ENCODE measurements around the gene NKG7. TPM values are rescaled to one million over a fixed set of nuclear protein-coding genes. Genes with fewer than 3 reads are reported as not detected.

Gene NKG7
- total and polyA plus RNA-seq, 5 donors from 2014 or later = 1.8 to 12.2 (median 3.1) TPM

DNA sequence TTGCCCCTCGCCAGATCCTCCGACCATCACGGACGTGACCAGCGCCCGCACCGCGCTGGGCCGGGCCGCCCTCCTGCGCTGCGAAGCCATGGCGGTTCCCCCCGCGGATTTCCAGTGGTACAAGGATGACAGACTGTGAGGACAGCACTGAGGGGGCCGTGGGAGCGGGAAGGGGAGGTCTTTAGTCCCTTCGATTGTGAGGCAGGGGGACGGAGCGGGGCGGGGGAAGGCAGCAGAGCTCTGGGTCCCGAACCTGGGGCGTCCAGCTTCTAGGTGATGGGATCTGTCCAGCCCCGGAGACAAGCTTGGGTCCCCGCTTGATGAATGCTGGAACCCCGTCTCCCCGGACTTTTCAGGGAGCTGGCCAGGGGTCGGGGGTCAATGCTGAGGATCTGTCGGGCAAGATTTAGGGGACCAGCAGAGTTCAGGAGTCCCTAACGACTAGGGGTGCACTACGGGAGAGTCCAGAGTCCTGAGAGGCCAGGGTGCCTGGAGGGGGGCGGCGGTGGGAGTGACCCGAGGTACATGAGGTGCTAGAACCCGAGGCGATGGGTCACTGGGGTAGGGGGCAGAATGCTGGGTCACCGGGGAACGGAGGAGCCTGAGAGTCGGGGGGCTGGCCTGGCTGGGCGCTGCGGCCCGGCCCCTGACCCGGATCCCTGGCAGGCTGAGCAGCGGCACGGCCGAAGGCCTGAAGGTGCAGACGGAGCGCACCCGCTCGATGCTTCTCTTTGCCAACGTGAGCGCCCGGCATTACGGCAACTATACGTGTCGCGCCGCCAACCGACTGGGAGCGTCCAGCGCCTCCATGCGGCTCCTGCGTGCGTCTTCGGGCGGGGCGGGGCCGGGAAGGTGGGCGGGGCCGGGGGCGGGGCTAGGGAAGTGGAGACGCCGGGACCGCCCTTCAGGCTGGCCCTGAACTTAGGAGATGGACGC is 45.1 kb downstream of the NKG7 start:
- Histone ChIP-seq H3K9me3 (ENCODE audit: control insufficient read depth in 2 of 2, low read length in 2 of 2) (no peaks in the 10 kb centered on the region), H3K4me1 (ENCODE audit: control insufficient read depth, insufficient read depth, low read length, poor library complexity, severe bottlenecking) (peaks cover 14% of the 10 kb centered on the region), H3K4me3 (ENCODE audit: low read depth, low read length) (no peak overlapping the region), H3K27ac (ENCODE audit: insufficient read depth, low read length, poor library complexity, severe bottlenecking) (no peak overlapping the region), H3K36me3 (ENCODE audit: control insufficient read depth, insufficient read depth, low read length) (no peaks in the 10 kb centered on the region), H3K27me3 (ENCODE audit: control insufficient read depth, insufficient read depth, low read length) (peaks cover 7% of the 10 kb centered on the region)
- Mint-ChIP-seq H3K9me3 (peaks cover 0 to 7% (median 1%) of the 10 kb centered on the region in 7 donors), H3K36me3 (peaks cover 12% of the 10 kb centered on the region), H3K4me3 (peak overlapping the region in 3 of 4 donors; percentile 33 to 52 (median 39)), H3K27ac (no peak overlapping the region), H3K27me3 (peaks cover 74% of the 10 kb centered on the region), H3K4me1 (peaks cover 0 to 15% (median 3%) of the 10 kb centered on the region in 4 donors)
- peak; percentile 20 to 70 (median 37) for DNase-seq
- peak; percentile 54 to 62 for ATAC-seq (ENCODE audit: low read depth in 2 of 2)

DNA sequence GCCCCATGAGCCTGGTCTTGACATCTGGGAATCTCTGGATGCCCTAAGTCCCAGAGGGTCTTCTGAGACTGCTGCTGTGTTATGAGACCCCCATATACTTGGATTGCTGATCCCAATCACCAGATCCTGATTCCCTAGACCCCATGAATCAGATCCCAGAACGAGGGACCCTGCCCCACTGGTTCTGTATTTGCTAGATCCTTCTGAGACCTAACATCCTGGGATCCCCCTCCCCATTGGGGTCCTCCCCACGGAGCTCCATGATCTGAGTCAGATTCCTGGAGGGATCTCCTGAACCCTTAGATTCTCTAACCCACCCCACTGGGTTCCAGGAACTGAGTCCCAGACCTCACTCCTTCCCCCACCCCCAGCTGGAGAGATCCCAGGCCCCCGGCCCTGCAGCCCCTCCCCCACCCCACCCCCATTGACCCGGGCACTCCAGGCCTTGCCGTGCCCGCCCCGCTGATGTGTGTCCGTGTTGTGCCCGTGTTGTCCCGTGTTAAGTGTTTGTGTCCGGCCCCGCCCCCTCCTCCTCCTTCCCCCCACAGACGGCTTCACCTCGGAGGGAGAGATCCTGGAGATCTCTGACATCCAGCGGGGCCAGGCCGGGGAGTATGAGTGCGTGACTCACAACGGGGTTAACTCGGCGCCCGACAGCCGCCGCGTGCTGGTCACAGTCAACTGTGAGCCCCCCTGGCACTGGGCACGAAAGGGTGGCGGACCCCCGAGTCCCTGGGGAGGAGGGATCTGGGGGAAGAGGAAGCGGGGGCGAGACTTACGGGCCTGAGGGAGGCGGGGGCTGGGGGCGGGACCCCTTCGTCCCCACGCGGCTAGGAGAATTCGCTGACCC is 46.0 kb downstream of the NKG7 start:
- H3K4me3 Mint-ChIP-seq = peak overlapping the region in 1 of 4 donors; percentile 31
- H3K4me3 ChIP-seq (ENCODE audit: low read depth, low read length) = no peak overlapping the region
- peaks cover 65% of the 10 kb centered on the region for H3K27me3 Mint-ChIP-seq

DNA sequence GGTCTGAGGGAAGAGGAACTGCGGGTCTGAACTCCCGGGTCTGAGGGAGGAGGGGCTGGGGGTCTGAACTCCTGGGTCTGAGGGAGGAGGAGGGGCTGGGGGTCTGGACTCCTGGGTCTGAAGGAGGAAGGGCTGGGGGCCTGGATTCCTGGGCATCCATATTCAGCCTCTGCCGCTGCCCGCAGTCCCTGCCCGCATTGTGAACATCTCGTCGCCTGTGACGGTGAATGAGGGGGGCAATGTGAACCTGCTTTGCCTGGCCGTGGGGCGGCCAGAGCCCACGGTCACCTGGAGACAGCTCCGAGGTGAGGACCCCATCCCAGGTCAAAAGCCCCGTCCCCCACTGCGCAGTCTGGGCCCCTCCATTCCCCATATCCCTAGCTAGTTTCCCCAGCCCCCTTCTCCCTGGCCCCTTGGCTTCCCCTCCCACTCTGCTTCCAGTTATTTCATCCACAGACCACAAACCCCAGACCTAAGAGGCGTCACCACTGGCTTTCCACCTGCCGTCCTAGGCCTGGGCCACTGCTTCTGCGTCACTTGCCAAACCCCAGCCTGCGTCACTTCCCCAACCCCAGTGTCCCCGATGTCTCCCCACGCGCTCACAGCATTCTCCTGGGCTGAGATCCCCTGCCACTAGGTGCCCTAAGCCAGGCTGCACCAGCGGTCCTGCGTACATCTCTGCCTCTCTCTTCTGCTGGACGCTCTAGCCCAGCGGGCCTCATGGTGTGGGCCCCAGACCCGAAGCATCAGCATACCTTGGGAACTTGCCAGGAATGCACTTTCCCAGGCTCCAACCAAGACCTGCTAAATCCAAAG is 47.1 kb downstream of the NKG7 start:
- no peak for ATAC-seq (ENCODE audit: low read depth in 2 of 2)
- Histone ChIP-seq H3K36me3 (ENCODE audit: control insufficient read depth, insufficient read depth, low read length) (no peaks in the 10 kb centered on the region), H3K9me3 (ENCODE audit: control insufficient read depth in 2 of 2, low read length in 2 of 2) (no peaks in the 10 kb centered on the region), H3K4me3 (ENCODE audit: low read depth, low read length) (no peak overlapping the region), H3K27ac (ENCODE audit: insufficient read depth, low read length, poor library complexity, severe bottlenecking) (no peak overlapping the region), H3K27me3 (ENCODE audit: control insufficient read depth, insufficient read depth, low read length) (peaks cover 7% of the 10 kb centered on the region), H3K4me1 (ENCODE audit: control insufficient read depth, insufficient read depth, low read length, poor library complexity, severe bottlenecking) (peaks cover 14% of the 10 kb centered on the region)
- DNase-seq = no peak
- H3K4me3 Mint-ChIP-seq = no peak overlapping the region
- peaks cover 0 to 15% (median 4%) of the 10 kb centered on the region in 4 donors for H3K4me1 Mint-ChIP-seq
- no peak overlapping the region for H3K27ac Mint-ChIP-seq
- peaks cover under 1% of the 10 kb centered on the region for H3K36me3 Mint-ChIP-seq
- H3K9me3 Mint-ChIP-seq = peaks cover 0 to 5% (median 2%) of the 10 kb centered on the region in 7 donors
- H3K27me3 Mint-ChIP-seq = peaks cover 59% of the 10 kb centered on the region

More for the DNA sequence above, 46.0 kb downstream of the NKG7 start:
- DNase-seq (no peak), ATAC-seq (ENCODE audit: low read depth in 2 of 2) (no peak)
- Histone ChIP-seq H3K27ac (ENCODE audit: insufficient read depth, low read length, poor library complexity, severe bottlenecking) (no peak overlapping the region), H3K4me1 (ENCODE audit: control insufficient read depth, insufficient read depth, low read length, poor library complexity, severe bottlenecking) (peaks cover 14% of the 10 kb centered on the region), H3K36me3 (ENCODE audit: control insufficient read depth, insufficient read depth, low read length) (no peaks in the 10 kb centered on the region), H3K9me3 (ENCODE audit: control insufficient read depth in 2 of 2, low read length in 2 of 2) (no peaks in the 10 kb centered on the region), H3K27me3 (ENCODE audit: control insufficient read depth, insufficient read depth, low read length) (peaks cover 7% of the 10 kb centered on the region)
- no peak overlapping the region for H3K27ac Mint-ChIP-seq
- peaks cover 0 to 7% (median 1%) of the 10 kb centered on the region in 7 donors for H3K9me3 Mint-ChIP-seq
- peaks cover 7% of the 10 kb centered on the region for H3K36me3 Mint-ChIP-seq
- peaks cover 0 to 15% (median 3%) of the 10 kb centered on the region in 4 donors for H3K4me1 Mint-ChIP-seq

DNA sequence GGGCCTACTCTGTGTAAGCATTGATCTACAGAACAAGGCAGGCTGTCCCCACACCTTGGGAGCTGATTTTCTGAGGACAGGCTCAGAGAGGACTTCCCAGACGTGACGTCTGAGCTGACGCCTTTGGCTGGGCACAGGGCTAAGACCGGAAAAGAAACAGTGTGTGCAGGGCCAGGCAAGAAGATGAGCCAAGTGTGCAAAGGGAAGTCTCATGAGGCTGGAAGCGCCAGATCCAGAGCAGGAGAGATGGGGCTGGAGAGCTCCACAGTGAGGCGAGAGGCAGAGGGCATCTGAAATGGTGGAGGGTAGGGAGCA is 48.3 kb downstream of the NKG7 start:
- peaks cover 7% of the 10 kb centered on the region for H3K27me3 ChIP-seq (ENCODE audit: control insufficient read depth, insufficient read depth, low read length)
- H3K36me3 Mint-ChIP-seq = no peaks in the 10 kb centered on the region
- H3K4me3 Mint-ChIP-seq = no peak overlapping the region
- ATAC-seq (ENCODE audit: low read depth in 2 of 2) (no peak), DNase-seq (no peak)
- no peak overlapping the region for H3K27ac Mint-ChIP-seq
- H3K4me3 ChIP-seq (ENCODE audit: low read depth, low read length) = no peak overlapping the region
- H3K27me3 Mint-ChIP-seq = peaks cover 58% of the 10 kb centered on the region
- peaks cover 0 to 15% (median 4%) of the 10 kb centered on the region in 4 donors for H3K4me1 Mint-ChIP-seq
- no peaks in the 10 kb centered on the region for H3K36me3 ChIP-seq (ENCODE audit: control insufficient read depth, insufficient read depth, low read length)
- no peak overlapping the region for H3K27ac ChIP-seq (ENCODE audit: insufficient read depth, low read length, poor library complexity, severe bottlenecking)
- no peaks in the 10 kb centered on the region for H3K9me3 ChIP-seq (ENCODE audit: control insufficient read depth in 2 of 2, low read length in 2 of 2)
- H3K9me3 Mint-ChIP-seq = peaks cover 0 to 4% (median 2%) of the 10 kb centered on the region in 7 donors
- peaks cover 14% of the 10 kb centered on the region for H3K4me1 ChIP-seq (ENCODE audit: control insufficient read depth, insufficient read depth, low read length, poor library complexity, severe bottlenecking)

DNA sequence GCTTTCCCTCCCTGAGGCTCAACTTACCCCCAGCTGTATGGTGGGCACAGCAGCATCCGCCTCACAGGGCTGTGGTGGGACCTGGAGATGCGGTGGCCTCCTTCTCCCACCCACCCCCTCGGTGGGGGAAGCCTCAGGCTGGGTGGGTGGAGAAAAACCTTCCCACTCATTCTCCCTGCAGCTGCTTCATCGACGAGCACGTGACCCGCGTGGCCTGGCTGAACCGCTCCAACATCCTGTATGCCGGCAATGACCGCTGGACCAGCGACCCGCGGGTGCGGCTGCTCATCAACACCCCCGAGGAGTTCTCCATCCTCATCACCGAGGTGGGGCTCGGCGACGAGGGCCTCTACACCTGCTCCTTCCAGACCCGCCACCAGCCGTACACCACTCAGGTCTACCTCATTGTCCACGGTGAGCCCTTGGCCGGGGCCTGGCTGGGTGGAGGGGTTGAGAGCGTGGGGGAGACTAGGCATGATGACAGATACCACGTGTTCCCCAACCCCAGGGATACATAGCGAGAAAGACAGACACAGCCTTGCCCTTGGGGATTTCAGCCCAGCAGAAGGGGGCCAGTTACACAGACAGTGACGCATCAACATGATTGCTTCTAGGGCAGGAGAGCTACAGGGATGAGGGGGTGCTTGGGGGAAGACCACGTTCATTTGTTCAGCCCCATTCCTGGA is 48.8 kb downstream of the NKG7 start:
- Histone ChIP-seq H3K9me3 (ENCODE audit: control insufficient read depth in 2 of 2, low read length in 2 of 2) (no peaks in the 10 kb centered on the region), H3K4me3 (ENCODE audit: low read depth, low read length) (no peak overlapping the region), H3K27ac (ENCODE audit: insufficient read depth, low read length, poor library complexity, severe bottlenecking) (no peak overlapping the region), H3K4me1 (ENCODE audit: control insufficient read depth, insufficient read depth, low read length, poor library complexity, severe bottlenecking) (peaks cover 14% of the 10 kb centered on the region), H3K27me3 (ENCODE audit: control insufficient read depth, insufficient read depth, low read length) (peaks cover 7% of the 10 kb centered on the region), H3K36me3 (ENCODE audit: control insufficient read depth, insufficient read depth, low read length) (no peaks in the 10 kb centered on the region)
- no peak for DNase-seq
- peaks cover 0 to 15% (median 4%) of the 10 kb centered on the region in 4 donors for H3K4me1 Mint-ChIP-seq
- H3K36me3 Mint-ChIP-seq = no peaks in the 10 kb centered on the region
- H3K27me3 Mint-ChIP-seq = peaks cover 56% of the 10 kb centered on the region
- ATAC-seq (ENCODE audit: low read depth in 2 of 2) = no peak
- no peak overlapping the region for H3K27ac Mint-ChIP-seq
- peak overlapping the region in 1 of 4 donors; percentile 24 for H3K4me3 Mint-ChIP-seq
- H3K9me3 Mint-ChIP-seq = peaks cover 0 to 4% (median 2%) of the 10 kb centered on the region in 7 donors

DNA sequence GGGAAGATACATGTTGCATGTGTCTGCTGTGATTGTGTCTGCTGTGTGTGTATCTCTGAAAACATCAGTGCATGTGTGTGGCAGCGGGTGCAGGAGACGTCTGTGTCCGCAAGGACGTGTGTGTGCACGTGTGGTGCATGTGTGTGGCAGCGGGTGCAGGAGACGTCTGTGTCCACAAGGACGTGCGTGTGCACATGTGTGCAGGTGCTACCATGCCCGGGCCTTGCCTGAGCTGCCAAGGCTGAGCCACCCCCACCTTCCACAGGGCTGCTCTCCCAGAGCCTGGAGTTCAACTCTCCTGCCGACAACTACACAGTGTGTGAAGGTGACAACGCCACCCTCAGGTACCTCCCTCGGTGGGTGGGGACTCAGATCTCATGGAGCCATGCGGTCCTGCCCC is 50.7 kb downstream of the NKG7 start:
- Histone ChIP-seq H3K27me3 (ENCODE audit: control insufficient read depth, insufficient read depth, low read length) (peaks cover 5% of the 10 kb centered on the region), H3K4me3 (ENCODE audit: low read depth, low read length) (no peak overlapping the region), H3K9me3 (ENCODE audit: control insufficient read depth in 2 of 2, low read length in 2 of 2) (no peaks in the 10 kb centered on the region), H3K36me3 (ENCODE audit: control insufficient read depth, insufficient read depth, low read length) (no peaks in the 10 kb centered on the region), H3K4me1 (ENCODE audit: control insufficient read depth, insufficient read depth, low read length, poor library complexity, severe bottlenecking) (no peaks in the 10 kb centered on the region), H3K27ac (ENCODE audit: insufficient read depth, low read length, poor library complexity, severe bottlenecking) (no peak overlapping the region)
- Mint-ChIP-seq H3K36me3 (no peaks in the 10 kb centered on the region), H3K27me3 (peaks cover 39% of the 10 kb centered on the region), H3K27ac (no peak overlapping the region), H3K9me3 (peaks cover 0 to 4% (median 2%) of the 10 kb centered on the region in 7 donors), H3K4me1 (peaks cover 0 to 5% (median under 1%) of the 10 kb centered on the region in 4 donors), H3K4me3 (no peak overlapping the region)
- no peak for ATAC-seq (ENCODE audit: low read depth in 2 of 2)
- DNase-seq = no peak
